Measurements from ENCODE around the gene SFRP5.

The SFRP5 gene

DNA sequence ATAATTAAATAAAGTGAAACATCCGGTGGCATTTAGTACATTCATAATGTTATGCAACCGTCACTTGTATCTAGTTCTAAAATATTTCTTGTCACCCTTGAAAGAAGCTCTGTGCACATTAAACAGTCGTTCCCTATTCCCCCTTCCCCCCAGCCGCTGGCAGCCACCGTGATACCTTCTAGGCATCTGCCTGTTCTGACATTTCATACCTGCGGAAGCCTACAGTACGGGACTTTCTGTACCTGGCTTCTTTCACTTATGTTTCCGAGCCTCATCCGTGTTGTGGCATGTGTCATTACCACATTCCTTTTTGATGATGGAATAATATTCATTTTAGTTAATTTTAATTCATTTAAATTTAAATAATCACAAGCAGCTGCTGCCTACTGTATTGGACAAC, 13.9 kb upstream of the SFRP5 start:
- no peak for DNase-seq (ENCODE audit: low read depth in 2 of 2)

DNA sequence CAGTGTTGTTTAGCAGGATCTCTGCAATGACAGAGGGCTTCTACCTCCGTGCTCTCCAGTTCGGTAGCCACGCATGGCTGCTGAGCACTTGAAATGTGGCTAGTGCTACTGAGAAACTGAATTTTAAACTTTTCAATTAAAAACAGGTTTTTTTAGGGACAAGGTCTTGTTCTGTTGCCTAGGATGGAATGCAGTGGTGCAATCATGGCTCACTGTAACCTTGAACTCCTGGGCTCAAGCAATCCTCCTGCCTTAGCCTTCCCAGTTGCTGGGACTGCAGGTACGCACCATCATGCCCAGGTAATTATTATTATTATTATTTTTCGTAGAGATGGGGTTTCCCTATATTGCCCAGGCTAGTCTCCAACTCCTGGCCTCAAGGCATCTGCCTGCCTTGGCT, 13.4 kb upstream of the SFRP5 start:
- no peak for DNase-seq (ENCODE audit: low read depth in 2 of 2)

DNA sequence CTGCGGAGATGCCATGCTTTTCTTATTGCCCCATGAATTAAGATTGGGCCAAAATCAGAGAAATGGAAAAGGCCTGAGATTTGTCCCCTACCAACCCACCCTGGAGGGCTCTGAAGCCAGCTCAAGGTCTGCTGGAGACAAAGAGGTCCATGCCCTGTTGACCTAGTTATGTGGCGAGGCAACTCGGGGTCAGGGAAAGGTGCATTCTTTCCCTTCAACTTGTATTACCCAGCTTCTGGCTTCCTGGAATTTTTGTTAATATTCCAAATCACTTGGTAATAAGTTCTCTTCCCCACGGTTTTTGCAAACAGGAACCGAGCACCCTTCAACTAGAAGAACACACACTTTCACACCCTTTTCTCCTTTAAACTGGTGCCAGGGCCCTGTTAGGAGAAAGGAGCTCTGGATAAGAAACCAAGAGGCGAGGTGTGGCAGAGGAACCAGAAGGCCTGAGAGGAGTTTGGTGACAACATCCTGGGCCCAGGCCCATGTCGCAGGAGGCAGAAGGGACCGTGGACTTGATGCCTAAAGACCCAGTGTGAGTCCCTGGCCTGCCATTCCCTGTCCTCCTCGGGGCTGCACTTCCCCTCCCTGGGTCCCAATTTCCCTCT, 12.5 kb upstream of the SFRP5 start:
- DNase-seq (ENCODE audit: low read depth in 2 of 2): no peak

DNA sequence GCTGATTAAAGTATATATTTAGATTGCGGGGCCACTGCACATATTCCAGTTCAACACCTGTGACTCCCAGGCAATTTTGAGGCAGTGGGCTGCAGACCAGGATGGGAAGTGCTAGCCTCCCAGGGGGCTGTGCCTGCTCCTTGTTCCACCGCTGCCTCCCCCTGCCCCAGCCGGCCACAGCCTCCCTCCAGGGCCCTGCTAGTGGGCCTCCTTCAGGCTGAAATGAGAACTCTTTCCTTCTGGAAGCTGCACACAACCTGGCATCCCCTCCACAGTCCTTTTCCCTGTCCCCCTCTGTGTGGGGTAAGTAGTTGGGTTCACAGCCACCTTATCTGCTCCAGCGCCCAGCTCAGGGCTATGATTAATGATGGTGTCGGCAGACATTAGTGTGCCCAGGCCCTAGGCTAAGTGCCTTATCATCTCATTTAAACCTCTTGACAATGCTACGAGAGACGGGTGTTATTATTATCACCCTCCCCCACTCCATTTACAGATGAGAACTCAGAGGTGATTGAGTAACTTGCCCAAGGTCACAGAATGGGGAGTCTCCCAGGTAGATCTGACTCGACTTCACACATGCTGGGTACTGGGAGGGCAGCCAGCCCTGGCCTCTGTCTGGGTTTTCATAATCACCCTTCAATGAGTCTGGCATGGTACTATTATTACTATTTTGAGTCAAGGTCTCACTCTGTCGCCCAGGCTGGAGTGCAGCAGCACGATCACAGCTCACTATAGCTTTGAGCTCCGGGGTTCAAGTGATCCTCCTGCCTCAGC, 10.8 kb upstream of the SFRP5 start:
- DNase-seq (ENCODE audit: low read depth in 2 of 2): no peak

DNA sequence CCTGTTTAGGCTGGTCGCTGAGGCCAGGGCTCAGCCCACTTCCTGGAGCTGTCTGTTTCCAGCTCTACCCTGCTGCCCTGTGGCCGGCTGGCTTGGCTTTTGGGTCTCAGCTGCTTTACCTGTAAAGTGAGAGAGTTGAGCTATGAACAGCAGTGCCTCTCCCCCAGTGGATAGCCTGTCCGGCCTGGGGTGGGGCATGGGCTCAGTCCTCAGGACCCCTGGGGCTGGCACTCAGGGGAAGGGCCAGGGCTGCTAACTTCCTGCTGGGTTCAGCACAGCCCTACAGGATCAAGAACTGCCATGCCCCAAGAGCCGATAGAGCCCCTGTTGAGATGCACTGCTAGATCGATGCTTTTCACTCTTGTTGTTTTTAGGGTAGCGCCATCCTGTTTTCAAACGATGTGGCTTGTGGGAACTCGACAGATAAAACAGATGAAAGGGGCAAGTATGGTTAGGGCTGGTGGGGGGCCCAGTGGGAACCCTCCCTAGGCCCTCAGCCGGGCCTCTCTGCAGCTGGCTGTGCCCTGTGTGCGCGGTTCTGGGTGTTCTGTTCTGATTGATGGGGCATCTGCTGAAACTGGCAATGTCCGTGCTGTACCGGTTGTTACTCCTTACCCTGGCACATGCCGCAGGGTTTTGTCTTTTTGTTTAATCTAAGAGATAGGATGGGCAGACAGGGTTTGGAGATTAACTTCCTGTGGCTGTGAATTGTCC, 10.0 kb upstream of the SFRP5 start:
- no peak for DNase-seq (ENCODE audit: low read depth in 2 of 2)

DNA sequence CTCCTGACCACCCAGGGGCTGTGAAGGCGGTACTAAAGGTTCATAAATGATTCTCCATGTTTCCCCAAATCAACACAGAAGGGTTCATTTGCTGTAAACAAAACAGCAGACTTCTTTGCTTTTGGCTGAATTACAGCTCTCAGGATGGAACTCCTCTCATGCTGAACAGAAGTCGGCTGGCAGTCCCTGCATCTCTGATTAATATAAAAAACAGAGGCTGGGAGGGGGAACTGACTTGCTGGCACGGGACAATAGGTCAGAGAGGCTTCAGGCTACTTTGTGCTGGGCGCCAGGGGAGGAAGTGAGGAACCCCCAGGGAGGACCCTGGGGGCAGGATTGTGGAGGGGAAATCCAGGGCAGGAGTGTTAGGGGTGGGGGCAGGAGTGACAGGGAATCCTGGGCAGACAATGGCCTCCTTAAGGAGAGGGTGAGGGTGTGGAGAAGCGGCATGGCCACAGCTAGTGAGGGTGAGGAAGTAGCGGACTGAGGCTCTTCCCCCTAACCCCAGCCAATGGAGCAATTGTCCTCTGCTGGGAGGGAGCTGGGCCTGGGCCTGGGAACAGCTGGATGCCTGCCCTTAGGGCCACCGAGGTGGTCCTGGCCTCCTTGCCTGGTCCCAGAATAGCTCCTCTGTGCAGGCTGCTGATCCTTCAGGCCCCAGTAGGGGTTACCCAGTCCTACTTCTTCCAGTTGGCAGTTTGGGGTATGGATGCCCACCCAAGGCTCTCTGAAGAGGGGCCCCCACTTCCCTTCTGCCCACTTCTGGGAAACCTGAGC, 9.2 kb upstream of the SFRP5 start:
- no peak for DNase-seq (ENCODE audit: low read depth in 2 of 2)

DNA sequence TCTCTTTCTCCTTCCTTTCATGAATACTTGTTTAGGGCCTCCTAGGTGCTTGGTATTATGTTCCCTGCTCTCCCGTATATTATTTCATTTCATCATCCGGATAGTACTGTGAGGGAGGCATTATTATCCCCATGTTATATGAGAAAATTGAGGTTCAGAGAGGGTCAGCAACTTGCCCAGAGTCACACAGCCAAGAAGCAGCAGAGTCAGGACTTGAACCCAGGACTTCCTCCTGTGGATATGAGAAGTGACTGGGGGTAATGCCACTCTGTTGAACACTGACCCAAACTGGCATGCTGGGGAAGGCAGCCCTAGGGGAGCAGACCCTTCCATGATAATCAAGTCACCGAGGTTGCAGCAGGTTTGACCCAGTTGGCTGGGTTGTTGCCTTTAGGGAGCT, 8.2 kb upstream of the SFRP5 start:
- no peak for DNase-seq (ENCODE audit: low read depth in 2 of 2)

DNA sequence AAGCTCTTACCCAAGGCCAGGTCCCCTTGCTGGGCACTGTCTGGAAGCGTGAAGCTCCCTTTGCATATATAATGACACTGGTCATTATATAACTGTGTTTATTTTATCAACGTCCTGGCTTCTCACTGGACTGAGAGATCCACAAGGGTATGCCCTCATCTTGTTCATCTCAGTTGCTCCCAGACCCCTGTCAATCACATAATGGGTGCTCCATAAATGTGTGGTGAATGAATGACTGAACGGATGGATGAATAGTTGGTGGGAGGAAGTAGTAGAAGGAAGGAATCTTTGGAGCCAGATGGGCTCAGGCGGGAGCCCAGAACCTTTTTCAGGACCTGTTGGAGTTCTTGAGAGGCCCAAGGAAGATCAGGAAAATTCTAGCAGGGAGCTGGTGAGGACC, 7.7 kb upstream of the SFRP5 start:
- no peak for DNase-seq (ENCODE audit: low read depth in 2 of 2)

DNA sequence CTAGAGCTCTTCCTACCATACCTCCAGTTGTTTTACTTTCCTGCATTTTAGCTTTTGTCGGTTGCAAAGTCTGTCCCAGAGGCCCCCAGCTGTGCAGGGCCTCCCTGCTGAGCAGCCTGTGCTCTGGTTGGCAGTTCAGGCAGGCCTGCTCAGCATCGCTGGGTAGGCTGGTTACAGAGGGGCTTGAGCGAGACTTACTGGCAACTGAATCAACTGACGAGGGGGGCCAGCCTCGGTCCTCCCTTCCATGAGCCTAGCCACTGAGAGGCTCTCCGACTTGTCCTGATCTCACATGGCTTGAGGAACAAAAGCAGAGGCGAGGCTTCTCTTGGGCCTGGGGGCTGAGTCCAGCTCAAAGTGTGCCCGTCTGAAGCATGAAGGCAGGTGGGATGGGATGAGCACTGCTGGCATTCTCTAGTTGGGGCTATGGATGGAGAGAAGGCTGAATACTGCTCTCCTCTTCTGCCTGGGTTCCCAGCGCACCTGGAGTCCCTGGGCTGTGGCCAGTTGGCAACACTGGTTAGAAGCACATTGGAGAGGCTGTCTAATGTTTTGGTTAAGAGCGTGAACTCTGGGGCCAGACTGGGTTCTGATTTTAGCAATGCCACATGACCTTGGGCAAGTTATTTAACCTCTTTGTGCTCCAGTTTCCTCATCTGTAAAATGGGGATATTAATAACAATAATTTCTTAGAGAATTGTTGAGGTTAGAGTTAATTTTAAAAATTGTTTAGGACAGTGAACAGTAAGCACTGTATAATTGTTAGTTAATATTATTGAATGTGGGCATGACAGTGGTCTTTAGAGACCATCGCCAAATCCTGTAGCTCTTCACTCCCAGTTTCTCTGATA, 6.9 kb upstream of the SFRP5 start:
- DNase-seq (ENCODE audit: low read depth in 2 of 2): no peak

DNA sequence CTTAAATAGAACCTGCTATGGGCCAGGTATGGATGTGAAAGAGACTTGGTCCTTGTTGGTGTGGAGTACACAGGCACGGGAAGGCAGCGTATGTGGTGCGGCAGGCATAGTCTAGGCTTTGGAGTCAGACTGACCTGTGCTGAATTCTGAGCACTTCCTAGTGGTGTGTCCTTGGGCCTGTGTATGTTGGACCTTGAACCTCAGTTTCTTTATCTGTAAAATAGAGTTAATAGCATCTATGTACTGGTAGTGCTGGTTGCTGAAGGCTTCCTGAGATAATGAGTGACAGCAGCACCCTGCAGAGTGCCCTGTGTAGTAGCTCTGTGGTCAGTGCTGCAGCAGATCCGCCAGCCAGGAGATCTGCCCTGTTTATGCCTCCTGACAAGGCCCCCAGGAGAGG, 5.3 kb upstream of the SFRP5 start:
- DNase-seq (ENCODE audit: low read depth in 2 of 2): no peak

DNA sequence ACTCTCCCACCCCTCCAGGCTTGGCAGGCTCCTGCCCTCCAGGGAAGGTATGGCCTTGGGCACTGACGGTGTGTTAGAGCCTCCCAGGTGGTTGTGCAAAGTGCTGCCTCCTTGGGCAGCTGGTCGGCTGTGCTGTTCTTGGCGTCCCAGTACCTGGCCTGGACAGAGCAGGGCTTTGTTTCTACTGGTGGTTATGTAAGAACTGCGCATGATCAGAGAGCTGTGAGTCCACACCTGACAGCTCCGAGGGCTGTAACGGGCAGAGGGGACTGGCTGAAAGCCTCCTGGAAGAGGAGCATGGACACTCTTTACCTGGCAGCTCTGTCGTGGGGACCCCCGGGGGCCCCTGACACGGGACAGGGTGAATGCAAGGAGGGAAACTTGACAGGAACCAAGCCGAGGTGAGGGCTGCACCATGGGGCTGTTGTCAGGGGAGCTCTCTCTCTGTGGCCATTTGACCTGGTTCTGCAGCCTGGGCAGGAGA, 3.1 kb upstream of the SFRP5 start:
- no peak for DNase-seq (ENCODE audit: low read depth in 2 of 2)

DNA sequence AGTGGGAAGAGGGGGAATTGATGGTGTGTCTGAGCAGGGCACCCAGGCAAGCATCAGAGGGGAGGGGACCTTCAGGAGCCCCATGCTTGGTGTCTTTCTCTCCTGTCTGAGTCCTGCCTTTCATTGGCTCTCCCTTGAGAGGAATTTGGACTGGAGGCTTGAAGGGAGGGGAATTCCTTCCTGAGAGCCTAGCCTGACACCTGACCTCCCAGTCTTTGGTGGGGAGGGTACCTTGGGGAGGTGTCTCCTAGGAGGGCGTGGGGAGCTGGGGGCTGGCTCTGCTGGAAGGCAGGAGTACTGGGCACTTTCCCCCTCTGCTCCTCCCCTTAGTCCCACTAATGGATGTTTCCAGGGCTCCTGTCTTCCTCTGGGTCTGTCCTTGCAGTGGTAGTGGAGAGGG, 1.3 kb upstream of the SFRP5 start:
- DNase-seq (ENCODE audit: low read depth in 2 of 2): no peak

DNA sequence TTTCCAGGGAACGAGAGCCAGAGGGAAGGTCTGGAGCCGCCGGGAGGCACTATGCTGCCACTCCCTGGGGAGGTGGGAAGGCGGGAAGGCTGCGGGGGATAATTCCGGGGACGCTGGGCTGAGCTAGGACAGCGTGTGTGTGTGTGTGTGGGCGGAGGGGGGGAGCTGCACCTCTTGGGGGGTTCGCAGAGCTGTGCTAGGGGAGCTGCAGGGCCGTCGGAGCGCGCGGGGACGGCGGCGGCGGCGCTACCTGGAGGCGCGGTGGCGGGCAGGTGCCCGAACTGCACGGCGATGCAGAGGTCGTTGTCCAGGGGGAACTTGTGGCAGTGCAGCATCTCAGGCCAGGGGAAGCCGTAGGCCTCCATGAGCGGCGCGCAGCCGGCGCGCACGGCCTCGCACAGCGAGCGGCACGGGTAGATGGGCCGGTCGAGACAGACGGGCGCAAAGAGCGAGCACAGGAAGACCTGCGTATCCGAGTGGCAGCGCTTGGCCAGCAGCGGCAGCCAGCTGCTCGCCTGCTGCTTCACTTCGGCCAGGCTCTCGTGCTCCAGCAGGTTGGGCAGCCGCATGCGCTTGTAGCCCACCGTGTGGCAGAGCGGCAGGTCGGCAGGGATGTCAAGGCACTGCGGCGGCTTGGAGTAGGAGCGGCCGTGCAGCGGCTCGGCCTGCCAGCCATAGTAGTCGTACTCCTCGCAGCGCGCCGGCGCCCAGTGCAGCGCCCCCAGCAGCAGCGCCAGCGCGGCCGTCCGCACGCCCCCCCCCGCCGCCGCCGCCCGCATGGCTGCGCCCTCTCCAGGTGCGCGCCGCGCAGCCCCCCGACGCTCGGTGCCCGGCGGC, 526 bp downstream of the SFRP5 start:
- no peak for DNase-seq (ENCODE audit: low read depth in 2 of 2)

DNA sequence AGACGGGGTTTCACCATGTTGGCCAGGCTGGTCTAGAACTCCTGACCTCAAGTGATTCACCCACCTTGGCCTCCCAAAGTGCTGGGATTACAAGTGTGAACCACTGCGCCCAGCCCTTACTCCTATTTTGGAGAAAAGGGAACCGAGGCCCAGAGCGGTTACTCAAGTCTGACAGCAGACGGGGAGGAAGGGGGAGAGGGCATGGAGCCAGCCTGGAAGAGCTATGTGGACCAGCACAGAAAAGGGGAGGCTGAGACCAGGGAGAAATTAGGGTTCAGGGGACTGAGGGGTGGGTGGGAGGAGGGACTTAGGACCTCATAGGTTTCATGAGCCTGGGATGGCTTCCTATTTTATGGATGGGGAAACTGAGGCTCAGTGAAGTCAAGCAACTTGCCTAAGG, 1.5 kb downstream of the SFRP5 start:
- DNase-seq (ENCODE audit: low read depth in 2 of 2): no peak

DNA sequence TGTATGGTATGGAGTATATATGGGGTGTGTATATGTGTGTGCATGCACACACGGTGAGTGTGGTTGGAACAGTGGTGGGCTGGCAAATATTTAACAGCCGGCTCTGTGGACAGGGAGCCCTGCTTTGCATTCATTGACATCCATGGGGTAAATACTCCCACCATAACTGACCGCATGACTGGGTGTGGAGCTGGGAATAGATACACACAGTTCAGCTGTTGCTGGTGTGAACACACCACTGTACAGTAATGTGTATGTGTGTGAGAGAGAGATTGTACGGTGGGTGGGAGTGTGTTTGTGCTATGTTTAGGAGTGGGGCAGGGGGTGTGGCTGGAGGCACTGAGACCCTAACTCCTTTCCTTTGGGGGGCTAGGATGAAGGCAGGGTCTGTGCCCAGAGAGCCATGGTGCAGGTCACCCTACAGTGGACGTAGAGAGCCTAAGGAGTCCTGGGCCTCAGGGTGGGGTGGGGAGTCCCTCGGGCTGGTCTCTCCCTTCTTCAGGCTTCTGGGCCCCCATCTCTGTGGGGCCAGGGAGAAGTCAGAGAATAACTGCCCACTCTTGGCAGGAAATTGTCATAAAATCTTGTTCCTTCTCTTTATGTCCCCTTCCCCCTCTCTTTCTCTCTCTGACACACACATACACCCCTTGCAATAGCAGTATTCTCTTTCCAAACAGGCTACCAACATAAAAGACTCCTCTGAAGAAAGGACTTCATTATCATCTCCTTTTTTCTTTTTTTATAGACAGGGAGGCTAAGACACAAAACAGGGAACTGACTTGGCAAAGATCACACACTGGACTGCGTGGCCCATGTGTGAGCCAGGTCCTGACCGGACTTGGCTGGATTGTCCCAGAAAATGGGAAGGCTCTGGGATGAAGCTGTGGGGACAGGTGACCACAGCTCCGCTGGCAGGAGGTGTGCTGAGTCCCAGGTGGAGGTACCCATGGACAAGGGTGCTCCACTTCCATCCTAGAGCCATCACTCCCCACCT, 3.2 kb downstream of the SFRP5 start:
- no peak for DNase-seq (ENCODE audit: low read depth in 2 of 2)

DNA sequence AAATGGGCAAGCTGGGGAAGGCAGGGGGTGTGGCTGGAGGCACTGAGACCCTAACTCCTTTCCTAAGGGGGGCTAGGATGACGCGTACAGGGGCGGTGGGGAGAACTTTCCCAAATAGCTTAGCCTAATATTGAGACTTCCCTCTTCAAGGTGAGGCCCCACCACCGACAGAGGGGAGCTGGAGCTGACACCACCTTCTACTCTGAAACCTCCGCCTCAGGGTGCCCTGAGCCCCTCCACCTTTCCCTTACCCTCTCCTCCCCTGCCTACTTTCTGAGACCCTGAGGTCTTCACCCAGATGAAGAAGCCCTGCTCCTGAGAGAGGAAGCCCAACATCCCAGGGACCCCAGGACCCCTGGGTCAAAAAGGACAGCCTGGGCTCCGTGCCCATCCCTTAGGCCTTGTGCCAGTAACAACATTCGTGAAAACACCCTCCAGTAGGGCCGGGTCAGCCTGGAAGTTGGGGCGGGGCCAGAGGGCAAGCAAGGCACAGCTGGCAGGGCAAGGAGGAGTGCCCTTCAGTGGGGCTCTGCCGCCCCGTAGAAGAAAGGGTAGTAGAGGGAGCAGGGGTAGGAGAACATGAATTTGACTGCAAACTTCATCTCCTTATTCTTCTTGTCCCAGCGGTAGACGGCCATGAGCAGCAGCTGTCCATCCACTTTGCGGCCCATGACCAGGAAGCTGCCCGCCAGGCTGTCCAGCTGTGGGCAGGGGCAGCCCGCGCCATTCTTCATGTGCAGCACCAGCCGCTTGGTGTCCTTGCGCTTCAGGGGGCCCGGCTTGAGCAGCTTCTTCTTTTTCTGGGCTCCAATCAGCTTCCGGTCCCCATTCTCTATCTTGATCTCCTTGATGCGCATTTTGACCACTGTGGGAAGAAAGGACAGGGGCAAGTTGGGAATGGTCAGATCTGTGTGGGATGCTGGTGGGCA, 4.5 kb downstream of the SFRP5 start:
- DNase-seq (ENCODE audit: low read depth in 2 of 2): no peak

DNA sequence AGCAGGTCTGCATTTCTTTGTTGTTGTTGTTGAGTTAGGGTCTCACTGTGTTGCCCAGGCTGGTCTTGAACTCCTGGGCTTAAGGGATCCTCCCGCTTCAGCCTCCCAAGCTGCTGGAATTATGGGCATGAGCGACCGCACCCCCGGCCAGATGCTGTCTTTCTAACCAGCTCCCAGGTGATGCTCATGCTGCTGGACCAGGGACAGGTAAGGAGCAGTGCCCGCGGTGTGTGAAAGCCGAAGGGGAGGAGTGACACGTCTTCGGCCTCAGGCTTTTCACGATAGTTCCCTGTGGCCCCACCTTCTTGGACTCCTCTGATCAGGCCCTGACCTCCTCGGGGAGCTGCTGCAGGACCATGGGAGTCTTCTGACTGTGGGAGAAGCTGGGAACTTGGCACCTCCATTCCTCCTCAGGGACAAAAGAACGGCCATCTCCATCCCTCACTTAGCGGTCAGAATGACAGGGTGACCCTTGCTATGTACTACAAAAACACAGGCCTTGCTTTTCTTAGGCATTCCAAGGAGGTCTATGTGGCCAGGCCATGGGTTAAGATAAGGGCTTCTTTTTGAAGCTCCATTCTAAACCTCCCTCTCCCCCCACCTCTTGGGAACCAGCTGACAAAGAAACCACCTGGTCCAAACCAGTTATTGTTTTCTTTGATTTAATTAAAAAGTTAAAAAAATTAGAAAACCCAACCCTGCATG, 5.5 kb downstream of the SFRP5 start:
- no peak for DNase-seq (ENCODE audit: low read depth in 2 of 2)

All from stimulated activated CD4-positive, alpha-beta T cell treated with anti-CD3 and anti-CD28 coated beads, Interleukin-12 subunit alpha, Interleukin-12 subunit beta, amount 100 ng/mL, for 24 hours (primary cell).